H1 (cell line): ENCODE measurements around the gene PLXNA4. TPM values are rescaled to one million over a fixed set of nuclear protein-coding genes. Genes with fewer than 3 reads are reported as not detected.

ENCODE experiments used
- CBX8 ChIP-seq: fragments of 300-800, 300-1000 bp; sonication (generic); IDR thresholded peaks from 2 replicates; pipeline ENCODE4 v1.7.1; 2016; ENCODE audit warnings: low read depth, low read length, borderline replicate concordance
- KDM5A ChIP-seq: fragments of 200-600 bp; IDR thresholded peaks from 2 replicates; pipeline ENCODE4 v1.7.1; 2012; ENCODE audit warnings: mild to moderate bottlenecking, low read length, inconsistent platforms, mixed read lengths
- TEAD4 ChIP-seq: IDR thresholded peaks from 2 replicates; pipeline ENCODE4 v1.6.1; 2012; ENCODE audit warnings: low read depth, low read length, inconsistent platforms, mixed read lengths
- polyA plus RNA-seq, 7 experiments: library from polyadenylated mRNA; depleted of rRNA in 3 of 7; stranded (reverse) in 5 of 7; unstranded in 2 of 7; fragments of >200 nt in 5 of 7; fragments of 200-250 nt in 2 of 7; gene quantifications; 1 replicate in 5 of 7; 2 replicates in 1 of 7; 4 replicates in 1 of 7; pipeline versions ENCODE4 v1.2.1 to v1.2.3, GENCODE V29; 2011 to 2013; ENCODE audit warnings: missing spikeins in 2 of 7, mixed read lengths in 2 of 7
- total RNA-seq: library from RNA; stranded (reverse); fragmentation: NEBNext Ultra II Directional; extraction: Animal tissue kit (Norgen Biotek cat#: 25700); gene quantifications from 2 replicates; pipeline ENCODE4 v1.2.1, GENCODE V29; 2021

The PLXNA4 gene
- total and polyA plus RNA-seq, 2 of the 8 experiments (the other 6 are each of a cell fraction or from before 2014, with no cell fraction given), result 0.76 to 0.79 TPM

GRCh38 chr7:132400561-132401142 is 175.6 kb downstream of the PLXNA4 start (continued):
- TF ChIP-seq CBX8 (no peak), KDM5A (no peak), TEAD4 (no peak)
